GM13976 (cell line): ENCODE measurements around the gene CMIP.

Source experiments
- DNase-seq: peaks from one replicate; pipeline ENCODE4 v3.0.0; 2012; ENCODE audit warnings: low spot score
- CTCF ChIP-seq: IDR thresholded peaks from 2 replicates; pipeline ENCODE4 v1.5.1; 2012; ENCODE audit warnings: borderline replicate concordance, mild to moderate bottlenecking; ENCODE audit not compliant: insufficient read depth; ENCODE audit errors: extremely low read depth, missing control alignments, control extremely low read depth
- in situ Hi-C: fragments of 300-500 bp; cut with MboI; formaldehyde crosslinking; loops from one replicate; pipeline ENCODE4 v1.12.0; 2022; ENCODE audit warnings: low sequenced_read_pairs, mixed read lengths, inconsistent platforms; ENCODE audit not compliant: unreplicated experiment

Gene CMIP

GRCh38 chr16:81466356-81466980 lies 21.9 kb downstream of the CMIP start:
- in situ Hi-C loops = no loop called here
- TF ChIP-seq CTCF = no peak
- no peak for DNase-seq

DNA sequence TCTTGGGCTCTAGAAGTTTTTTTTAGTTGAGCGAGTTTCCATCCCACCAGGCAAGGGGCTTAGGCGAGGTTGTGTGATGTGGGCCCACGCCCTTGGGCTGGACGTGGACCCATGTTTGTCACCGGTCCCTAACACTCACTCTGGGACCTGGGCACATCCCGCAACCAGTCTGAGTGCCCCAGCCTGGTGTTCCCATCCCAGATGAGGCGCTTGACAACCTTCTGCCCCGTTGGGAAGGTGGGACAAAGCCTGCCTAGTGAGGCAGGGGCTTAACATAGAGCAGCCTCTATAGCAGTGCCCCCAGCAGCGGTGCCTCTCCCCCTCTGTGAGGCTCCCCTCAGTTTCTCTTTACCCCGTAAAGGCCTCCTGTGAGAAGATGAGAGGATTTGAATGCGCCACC lies 22.5 kb downstream of the CMIP start:
- DNase-seq = no peak
- in situ Hi-C loops = no loop called here
- no peak for TF ChIP-seq CTCF

DNA sequence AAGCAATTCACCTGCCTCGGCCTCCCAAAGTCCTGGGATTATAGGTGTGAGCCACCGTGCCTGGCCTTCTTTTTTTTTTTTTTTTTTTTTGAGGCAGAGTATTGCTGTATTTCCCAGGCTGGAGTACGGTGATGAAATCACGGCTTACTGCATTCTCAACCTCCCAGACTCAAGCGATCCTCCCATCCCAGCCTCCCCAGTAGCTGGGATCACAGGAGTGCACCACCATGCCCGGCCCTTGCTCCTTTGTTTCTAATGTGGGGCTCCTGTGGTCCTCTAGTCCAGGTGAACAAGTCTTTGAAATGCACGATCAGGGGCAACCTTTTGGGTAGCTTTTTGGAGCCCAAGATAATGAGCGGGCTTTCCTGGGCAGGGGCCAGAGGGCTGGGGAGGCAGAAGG lies 23.2 kb downstream of the CMIP start:
- in situ Hi-C loops = no loop called here
- no peak for TF ChIP-seq CTCF
- DNase-seq = no peak

DNA sequence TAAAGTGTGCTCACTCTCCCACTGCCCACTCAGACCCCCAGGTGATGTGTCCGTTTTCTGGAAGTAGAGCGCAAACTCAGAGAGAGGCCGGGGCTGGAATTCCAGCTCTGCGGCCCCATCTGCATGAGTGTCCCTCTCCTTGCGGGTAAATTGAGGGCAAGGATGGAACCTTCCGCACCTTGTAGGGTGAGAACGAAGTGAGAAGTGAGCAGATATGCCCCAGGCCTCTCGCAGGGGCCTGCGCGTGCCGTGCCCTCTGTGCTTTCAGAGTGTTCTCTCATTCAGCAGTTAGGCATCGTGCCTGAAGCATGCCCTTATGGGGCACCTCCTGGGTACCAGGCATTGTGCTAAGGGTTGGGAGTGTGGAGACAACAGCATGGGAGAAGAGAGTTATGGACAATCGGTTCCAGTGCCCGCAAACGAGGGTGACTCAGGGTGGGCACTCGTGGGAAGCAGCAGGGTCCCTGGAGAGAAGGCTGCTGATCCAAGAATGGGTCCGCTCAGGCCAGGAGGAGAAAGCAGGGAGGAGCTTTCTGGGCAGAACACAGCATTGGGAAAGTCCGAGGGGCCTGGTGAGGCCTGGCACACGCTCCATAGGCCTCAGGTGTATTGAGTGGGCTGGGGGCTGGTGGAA lies 23.8 kb downstream of the CMIP start:
- no peak for DNase-seq
- in situ Hi-C loops = no loop called here
- no peak for TF ChIP-seq CTCF

DNA sequence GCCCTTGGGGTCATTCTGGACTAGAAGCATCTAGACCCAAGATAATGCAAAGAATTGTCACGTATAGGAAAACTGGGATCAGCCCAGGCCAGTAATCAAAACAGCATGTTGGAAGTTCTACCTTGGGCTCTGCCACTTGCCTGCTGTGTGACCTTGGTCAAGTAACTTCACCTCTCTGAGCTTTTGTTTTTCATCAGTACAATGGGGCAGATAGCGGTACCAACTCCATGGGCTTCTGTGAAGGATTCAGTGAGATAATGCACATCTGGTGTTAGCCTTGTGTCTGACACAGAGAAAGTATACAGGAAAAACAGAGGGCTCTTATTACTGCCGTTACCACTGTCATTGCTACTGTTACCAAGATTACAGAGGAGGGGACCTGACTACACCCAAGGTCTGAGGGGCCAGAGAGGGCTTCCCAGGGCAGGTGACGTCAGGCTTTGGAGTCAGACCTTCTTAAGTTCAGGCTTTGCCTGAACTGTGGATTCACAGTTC lies 24.6 kb downstream of the CMIP start:
- TF ChIP-seq CTCF = no peak

GRCh38 chr16:81469710-81470535 lies 25.3 kb downstream of the CMIP start:
- in situ Hi-C loops = no loop called here
- no peak for TF ChIP-seq CTCF
- peak; percentile 79 for DNase-seq

More for the DNA sequence above, 24.6 kb downstream of the CMIP start:
- in situ Hi-C loops = no loop called here
- DNase-seq = no peak
